GM18873 (cell line): Measurements from ENCODE around the gene PLA2G4D.

Experiments
- ATAC-seq: cut with Tn5 transposase; IDR thresholded peaks from one replicate; pipeline ENCODE4 v1.9.1; 2021; ENCODE audit warnings: mild to moderate bottlenecking, moderate library complexity, moderate number of reproducible peaks; ENCODE audit not compliant: unreplicated experiment, low FRiP score

The PLA2G4D gene

GRCh38 chr15:42079401-42079908, 14.9 kb downstream of the PLA2G4D start:
- ATAC-seq = no peak

DNA sequence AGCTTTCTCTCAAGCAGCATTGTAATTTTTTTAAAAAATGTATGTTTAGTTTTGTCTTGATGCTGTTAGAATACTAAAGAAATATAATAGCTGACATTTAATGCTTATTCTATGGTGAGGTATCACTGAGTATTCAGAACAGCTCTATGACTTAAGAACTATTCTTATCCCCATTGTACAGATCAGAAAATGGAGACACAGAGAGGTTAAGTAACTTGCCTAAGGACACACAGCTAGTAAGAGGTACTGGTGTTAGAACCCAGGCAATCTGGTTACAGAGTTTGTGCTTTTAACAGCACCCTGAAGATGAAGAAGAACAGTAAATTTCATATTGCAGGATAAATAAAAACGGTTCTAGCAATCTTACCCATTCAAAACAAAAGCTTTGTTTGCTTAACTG, 15.5 kb downstream of the PLA2G4D start:
- ATAC-seq = no peak

GRCh38 chr15:42077689-42078088, 16.7 kb downstream of the PLA2G4D start:
- ATAC-seq = no peak

DNA sequence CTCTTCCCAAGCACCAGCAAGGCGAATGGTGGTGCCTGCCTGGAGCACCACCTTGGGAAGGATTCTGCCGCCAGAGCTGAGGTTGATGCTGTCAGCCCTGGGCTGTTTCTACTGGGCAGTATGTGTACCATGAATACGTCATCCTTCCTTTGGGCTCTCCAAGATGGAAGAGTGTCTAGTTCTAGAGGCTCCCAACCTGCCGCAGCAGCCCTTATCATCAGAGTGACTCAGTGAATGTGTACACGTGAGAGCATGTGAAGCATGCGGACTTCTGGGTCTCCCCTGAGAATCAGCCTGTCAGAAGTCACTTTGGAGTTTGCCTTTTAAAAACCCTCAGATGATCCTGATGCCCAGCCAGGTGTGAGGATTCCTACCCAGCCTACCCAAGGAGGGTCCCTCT, 20.9 kb downstream of the PLA2G4D start:
- no peak for ATAC-seq

GRCh38 chr15:42072141-42072685, 22.1 kb downstream of the PLA2G4D start:
- no peak for ATAC-seq

DNA sequence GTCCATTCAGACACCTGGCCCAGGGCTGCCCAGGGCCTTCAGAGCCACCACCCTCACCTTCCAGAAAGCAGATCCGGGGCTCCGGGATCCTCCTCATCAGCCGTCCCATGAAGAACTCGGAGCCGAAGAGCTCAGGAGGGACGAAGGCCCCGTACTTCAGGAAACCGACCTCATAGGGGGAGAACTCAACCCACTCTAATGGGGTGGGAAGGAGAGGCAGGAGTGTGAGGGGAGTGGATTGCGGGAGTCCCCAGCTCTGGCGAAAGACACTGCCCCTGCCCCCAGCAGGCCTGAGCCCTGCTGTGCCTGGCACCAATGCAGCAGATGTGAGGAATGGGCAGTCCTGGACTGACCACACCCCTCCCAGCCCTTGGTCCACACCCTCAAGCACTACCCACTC, 22.6 kb downstream of the PLA2G4D start:
- ATAC-seq = no peak

- ATAC-seq = no peak
Observed at GRCh38 chr15:42070976-42071350, 23.4 kb downstream of the PLA2G4D start.

DNA sequence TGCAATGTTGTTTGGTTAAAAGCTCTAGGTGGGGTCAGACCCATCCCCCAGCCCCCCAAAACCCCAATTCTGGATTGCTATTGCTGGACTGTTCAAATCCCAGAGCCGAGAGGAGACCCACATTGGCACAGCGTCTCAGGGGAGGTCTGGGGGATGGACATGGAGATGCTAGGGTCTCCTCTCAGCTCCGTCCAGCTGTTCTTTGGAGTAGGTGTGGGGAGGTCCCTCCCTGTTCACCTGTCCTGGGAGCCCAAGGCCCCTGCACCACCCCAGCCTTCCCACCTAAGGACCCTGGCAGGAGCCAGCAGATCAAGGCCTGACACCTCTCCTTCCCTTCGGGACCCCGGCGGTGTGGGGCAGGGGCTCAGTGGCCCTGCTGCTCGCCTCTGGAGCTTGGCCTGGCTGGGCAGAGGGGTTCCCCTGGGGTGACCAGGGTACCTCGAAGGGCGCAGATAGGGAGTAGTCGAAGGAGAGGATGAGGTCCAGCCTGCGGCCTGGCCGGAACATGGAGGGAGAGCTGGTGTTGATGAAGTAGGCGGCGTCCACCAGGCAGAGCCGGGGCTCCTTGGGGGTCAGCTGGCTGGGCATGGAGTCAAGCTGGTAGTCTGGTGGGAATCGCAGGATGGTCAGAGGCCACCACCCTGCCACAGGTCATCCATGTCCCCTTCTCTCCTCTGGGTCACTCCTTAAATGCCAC, 23.9 kb downstream of the PLA2G4D start:
- no peak for ATAC-seq

GRCh38 chr15:42069496-42070278, 24.7 kb downstream of the PLA2G4D start:
- no peak for ATAC-seq

GRCh38 chr15:42069025-42069424, 25.3 kb downstream of the PLA2G4D start:
- ATAC-seq = no peak

DNA sequence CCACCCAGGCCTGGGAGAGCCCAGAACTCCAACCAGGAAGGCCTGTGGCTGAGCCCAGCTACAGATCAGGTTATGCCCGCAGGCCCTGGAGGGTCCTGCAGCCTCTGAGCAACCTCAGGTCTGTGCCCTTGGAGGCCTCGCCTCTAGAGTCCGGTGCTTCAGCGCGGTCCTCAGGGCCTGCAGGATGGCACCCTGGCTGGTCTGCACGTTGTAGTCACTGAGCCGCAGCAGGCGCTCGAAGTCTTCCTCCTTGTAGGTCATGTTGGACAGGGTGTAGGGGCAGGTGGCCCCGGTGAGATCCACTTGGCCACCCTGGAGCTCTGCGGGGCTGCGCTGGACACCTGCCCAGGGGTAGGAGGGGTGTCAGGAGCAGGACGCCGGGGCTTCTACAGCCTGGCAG, 25.8 kb downstream of the PLA2G4D start:
- ATAC-seq = no peak

DNA sequence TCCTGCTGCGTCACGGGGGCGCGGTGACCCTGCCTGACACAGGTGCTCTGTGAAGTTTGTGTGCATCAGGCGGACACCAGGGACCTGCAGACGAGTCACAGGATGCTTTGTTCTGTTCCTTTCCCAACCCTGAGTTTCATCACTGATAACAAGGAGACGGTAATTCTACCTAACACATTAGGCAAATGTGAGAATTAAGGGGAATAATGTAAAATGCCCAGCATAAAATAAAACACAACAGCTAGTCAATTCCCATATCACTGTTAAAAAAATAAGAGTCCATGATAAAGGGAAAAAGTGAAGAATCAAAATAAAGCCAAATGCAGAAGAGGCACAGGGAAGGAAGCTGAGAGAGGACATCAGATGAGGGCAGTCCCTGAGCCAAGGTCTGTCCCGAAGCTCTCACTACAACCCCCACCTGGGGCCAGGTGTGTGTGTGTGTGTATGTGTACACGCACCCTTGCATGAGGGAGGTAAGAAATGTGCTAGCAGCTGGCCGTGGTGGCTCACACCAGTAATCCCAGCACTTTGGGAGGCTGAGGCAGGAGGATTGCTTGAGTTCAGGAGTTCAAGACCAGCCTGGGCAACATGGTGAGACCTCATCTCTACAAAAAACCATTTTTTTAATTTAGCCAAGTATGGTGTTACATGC, 27.5 kb downstream of the PLA2G4D start:
- no peak for ATAC-seq

- ATAC-seq = no peak
Observed at GRCh38 chr15:42065468-42065867, 28.9 kb downstream of the PLA2G4D start.

DNA sequence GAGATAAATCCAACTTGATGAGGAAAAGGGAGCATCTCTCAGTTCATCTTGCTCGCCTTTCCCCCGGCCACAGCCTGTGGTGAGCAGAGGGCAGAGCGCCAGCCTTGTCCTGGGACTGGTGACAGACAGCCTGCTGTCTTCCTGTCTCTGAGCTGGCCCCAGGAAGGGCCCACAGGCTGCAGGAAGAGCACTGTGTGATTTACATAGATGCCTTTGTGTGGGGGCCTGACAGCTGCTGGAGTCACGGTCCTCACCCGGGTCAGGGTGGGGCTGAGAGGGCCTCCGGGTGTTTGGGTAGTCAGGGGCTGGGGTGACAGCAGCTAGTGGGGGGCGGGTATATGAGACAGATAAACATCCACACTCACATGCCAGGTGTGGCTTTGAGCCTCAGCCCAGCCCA, 29.3 kb downstream of the PLA2G4D start:
- ATAC-seq = no peak

GRCh38 chr15:42064271-42064670, 30.1 kb downstream of the PLA2G4D start:
- no peak for ATAC-seq

DNA sequence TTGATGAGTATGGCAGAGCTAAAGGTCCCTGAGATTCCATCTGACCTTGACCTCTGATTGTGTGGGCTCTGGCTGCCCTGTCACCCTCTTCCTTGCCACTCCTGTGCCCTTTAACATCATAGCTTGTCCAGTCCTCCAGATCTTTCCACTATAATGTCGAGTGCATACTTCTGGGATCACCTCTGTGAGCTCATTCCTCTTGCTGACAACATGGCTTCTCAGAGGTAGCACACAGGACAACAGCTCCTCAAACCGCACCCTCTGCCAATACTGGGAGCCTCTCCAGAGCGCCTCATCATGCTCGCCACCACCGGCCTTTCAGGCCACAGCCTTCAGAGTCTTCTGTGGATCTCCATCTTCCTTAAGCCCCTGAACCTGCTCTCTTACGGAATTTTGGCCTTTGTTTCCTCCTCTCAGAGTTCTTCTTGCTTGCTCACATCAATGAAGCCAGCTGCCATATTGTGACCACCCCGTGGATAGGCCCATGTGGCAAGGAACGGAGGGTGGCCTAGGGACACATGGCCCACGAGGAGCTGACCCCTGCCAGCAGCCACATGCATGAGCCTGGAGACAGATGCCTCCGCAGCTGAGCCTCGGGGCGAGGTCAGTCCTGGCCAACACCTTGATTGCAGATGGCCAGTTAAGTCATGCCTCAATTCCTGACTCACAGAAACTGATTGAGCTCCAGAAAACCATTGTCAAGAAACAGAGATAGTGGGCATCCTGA, 31.1 kb downstream of the PLA2G4D start:
- no peak for ATAC-seq

GRCh38 chr15:42062284-42062806, 32.0 kb downstream of the PLA2G4D start:
- no peak for ATAC-seq

GRCh38 chr15:42060797-42061196, 33.6 kb downstream of the PLA2G4D start:
- no peak for ATAC-seq

- no peak for ATAC-seq
Observed at GRCh38 chr15:42060477-42060763, 33.9 kb downstream of the PLA2G4D start.

- no peak for ATAC-seq
Observed at GRCh38 chr15:42059661-42060476, 34.5 kb downstream of the PLA2G4D start.
